ENCODE data around the gene EHD1.

Gene EHD1

DNA sequence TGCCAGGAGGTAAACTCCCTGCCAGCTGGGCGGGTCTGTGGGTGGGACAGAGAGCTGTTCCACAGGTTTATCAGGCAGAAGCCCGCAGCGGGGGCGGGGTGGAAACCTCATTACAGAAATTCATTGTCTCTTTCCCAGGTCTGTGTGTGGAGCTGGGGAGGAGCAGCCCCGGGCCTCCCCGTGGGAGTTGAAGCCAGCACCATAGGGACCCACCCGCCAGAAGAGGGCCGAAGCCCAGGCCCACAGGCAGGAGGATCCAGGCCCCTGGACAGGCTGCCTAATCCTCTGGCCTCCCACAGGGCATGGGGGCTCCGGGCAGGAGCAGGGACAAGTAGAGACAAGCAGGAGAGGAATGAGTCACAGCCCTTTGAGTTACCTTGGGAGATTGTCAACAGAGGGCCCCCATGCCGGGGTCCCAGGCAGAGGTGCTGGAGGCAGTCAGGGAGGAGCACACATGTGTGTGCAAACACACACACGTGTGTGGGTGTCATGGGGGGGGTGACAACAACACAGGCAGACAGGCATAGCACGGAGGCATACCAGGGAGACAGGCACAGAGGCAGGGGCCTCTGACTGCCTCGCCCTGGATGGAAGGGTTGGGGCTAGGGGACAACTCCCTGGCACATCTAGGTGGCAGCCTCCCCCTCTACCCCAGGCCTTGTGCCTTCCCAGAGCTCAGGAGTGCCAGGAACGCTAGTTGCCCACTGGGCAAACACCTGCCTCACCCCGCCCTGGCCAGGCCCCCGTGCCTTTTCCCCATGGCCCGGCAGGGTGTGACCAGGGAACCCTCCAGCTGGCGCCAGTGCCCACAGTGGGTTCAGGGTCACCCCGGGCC is 35.4 kb downstream of the EHD1 start:
- TF ChIP-seq, protein P1, sequence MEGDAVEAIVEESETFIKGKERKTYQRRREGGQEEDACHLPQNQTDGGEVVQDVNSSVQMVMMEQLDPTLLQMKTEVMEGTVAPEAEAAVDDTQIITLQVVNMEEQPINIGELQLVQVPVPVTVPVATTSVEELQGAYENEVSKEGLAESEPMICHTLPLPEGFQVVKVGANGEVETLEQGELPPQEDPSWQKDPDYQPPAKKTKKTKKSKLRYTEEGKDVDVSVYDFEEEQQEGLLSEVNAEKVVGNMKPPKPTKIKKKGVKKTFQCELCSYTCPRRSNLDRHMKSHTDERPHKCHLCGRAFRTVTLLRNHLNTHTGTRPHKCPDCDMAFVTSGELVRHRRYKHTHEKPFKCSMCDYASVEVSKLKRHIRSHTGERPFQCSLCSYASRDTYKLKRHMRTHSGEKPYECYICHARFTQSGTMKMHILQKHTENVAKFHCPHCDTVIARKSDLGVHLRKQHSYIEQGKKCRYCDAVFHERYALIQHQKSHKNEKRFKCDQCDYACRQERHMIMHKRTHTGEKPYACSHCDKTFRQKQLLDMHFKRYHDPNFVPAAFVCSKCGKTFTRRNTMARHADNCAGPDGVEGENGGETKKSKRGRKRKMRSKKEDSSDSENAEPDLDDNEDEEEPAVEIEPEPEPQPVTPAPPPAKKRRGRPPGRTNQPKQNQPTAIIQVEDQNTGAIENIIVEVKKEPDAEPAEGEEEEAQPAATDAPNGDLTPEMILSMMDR (IDR thresholded peaks at IDR 0.05; ENCODE audit: low read depth, low read length, missing control alignments) = no peak
- no peak for DNase-seq (ENCODE audit: extremely low read depth, low read depth)
- H3K4me3 ChIP-seq (replicated peaks; ENCODE audit: low read depth, low read length) = no peak overlapping the region

DNA sequence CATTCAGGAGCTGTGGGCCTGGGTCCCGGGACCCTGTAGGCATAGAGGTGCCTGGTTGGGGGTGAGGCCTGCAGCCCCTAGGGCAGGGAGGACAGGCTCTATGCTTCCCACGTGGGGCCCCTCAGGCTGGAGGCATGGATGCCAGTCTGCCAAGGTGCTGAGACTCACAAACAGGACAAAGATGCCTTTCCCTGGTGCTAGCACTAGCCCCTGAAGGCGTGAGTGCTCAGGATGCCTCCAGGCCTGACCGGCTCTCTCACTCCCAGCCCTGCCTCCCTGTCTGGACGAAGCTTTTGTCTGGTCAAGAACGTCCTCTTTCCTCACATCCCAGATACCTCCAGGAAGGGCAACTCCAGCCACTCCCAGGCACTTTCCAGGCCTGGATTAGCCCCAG is 36.1 kb downstream of the EHD1 start:
- no peak for DNase-seq (ENCODE audit: extremely low read depth, low read depth)
- TF ChIP-seq, protein P1 (IDR thresholded peaks at IDR 0.05; ENCODE audit: low read depth, low read length, missing control alignments) = no peak
- H3K4me3 ChIP-seq (replicated peaks; ENCODE audit: low read depth, low read length) = no peak overlapping the region

- TF ChIP-seq, protein P1 (IDR thresholded peaks at IDR 0.05; ENCODE audit: low read depth, low read length, missing control alignments) = no peak
- H3K4me3 ChIP-seq (replicated peaks; ENCODE audit: low read depth, low read length) = no peak overlapping the region
- DNase-seq (ENCODE audit: extremely low read depth, low read depth) = no peak
Observed at GRCh38 chr11:64841592-64842365, 36.6 kb downstream of the EHD1 start.

- H3K4me3 ChIP-seq (replicated peaks; ENCODE audit: low read depth, low read length) = no peak overlapping the region
- DNase-seq (ENCODE audit: extremely low read depth, low read depth) = no peak
- TF ChIP-seq, protein P1 (IDR thresholded peaks at IDR 0.05; ENCODE audit: low read depth, low read length, missing control alignments) = no peak
Observed at GRCh38 chr11:64839887-64840782, 38.3 kb downstream of the EHD1 start.

GRCh38 chr11:64839335-64839734 is 39.1 kb downstream of the EHD1 start:
- TF ChIP-seq, protein P1 (IDR thresholded peaks at IDR 0.05; ENCODE audit: low read depth, low read length, missing control alignments) = no peak
- no peak for DNase-seq (ENCODE audit: extremely low read depth, low read depth)
- H3K4me3 ChIP-seq (replicated peaks; ENCODE audit: low read depth, low read length) = no peak overlapping the region

DNA sequence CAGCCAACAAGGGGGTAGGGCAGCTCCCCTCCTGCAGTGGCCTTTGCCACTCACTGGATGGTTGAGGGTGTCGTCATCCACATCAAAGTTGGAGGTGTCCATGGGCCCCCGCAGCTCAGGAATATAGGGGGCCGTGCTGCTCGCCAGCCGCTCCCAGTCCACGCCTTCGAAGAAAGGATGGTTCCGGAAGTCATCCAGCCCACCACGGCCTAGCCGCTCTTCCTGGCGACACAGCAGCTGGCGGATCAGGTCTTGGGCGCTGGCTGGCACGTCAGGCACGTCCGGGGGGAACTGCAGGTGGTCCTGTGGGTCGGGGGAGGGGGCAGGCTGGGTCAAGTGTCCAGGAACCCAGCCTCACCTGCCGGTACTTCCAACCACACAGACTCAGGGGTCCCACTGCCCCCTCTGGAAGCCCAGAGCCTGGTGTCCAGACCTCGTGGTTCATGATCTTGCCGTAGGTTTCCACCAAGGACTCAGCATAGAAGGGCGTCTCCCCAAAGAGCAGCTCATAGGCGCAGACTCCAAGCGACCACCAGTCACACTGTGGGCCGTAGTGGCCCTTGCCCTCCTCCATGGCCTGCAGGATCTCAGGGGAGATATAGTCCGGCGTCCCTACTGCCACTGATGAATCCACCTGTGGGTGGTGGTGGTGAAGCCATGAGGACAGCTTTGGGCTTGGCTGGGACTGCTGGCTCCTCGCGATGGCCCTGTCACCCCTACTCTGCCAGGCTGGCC is 39.7 kb downstream of the EHD1 start:
- DNase-seq (ENCODE audit: extremely low read depth, low read depth) = no peak
- TF ChIP-seq, protein P1 (IDR thresholded peaks at IDR 0.05; ENCODE audit: low read depth, low read length, missing control alignments) = no peak
- H3K4me3 ChIP-seq (replicated peaks; ENCODE audit: low read depth, low read length) = no peak overlapping the region

Data from HFF-Myc (cell line).